H1 (cell line): Measurements from ENCODE around the gene TMPRSS12. TPM values are rescaled to one million over a fixed set of nuclear protein-coding genes. Genes with fewer than 3 reads are reported as not detected.

Experiments used
- CTCF ChIA-PET: fragments of 300-600 bp; sonication (Branson Sonifier 250); formaldehyde crosslinking; loops from one replicate; lab custom pipeline; 2021; ENCODE audit not compliant: partially characterized antibody; lab: Charles Lee
- POLR2A ChIA-PET: fragments of 300-600 bp; sonication (Branson Sonifier 250); formaldehyde crosslinking; loops from one replicate; lab custom pipeline; 2021; ENCODE audit warnings: inconsistent platforms; ENCODE audit not compliant: partially characterized antibody; lab: Charles Lee
- DNase-seq, 2 experiments: peaks; one replicate each; pipeline versions ENCODE4 v3.0.0 to v3.0.0-alpha.2; 2010 to 2022; ENCODE audit warnings: low spot score in 2 of 2, low read depth in 1 of 2, mixed read lengths in 1 of 2
- FAIRE-seq: peaks from 2 replicates; lab custom pipeline; 2011; peaks lifted over from hg19 to GRCh38; lab: Jason Lieb, UNC
- H2AFZ ChIP-seq: 2 replicates; pipeline ENCODE4 v1.8.1; 2012; ENCODE audit warnings: low read length, inconsistent platforms
- H2AK5ac ChIP-seq: 2 replicates; pipeline ENCODE4 v1.6.1; 2013; ENCODE audit warnings: low read depth, low read length
- H2BK120ac ChIP-seq: replicated peaks from 2 replicates; pipeline ENCODE3; 2013; ENCODE audit warnings: low read depth, low read length, inconsistent platforms
- H2BK12ac ChIP-seq: 2 replicates; pipeline ENCODE4 v1.6.1; 2013; ENCODE audit warnings: low read depth, low read length
- H2BK15ac ChIP-seq: 2 replicates; pipeline ENCODE4 v1.6.1; 2013; ENCODE audit warnings: low read length
- H2BK20ac ChIP-seq: 2 replicates; pipeline ENCODE4 v1.6.1; 2013; ENCODE audit warnings: low read length
- H2BK5ac ChIP-seq: 2 replicates; pipeline ENCODE4 v1.6.1; 2013; ENCODE audit warnings: low read depth, low read length
- H3K14ac ChIP-seq: 2 replicates; pipeline ENCODE4 v1.6.1; 2013; ENCODE audit warnings: inconsistent platforms; ENCODE audit not compliant: insufficient read length
- H3K18ac ChIP-seq: 2 replicates; pipeline ENCODE4 v1.6.1; 2013; ENCODE audit warnings: low read length; ENCODE audit errors: extremely low read depth
- H3K23ac ChIP-seq: 2 replicates; pipeline ENCODE4 v1.6.1; 2013; ENCODE audit warnings: inconsistent platforms; ENCODE audit not compliant: insufficient read length
- H3K23me2 ChIP-seq: 2 replicates; pipeline ENCODE4 v1.6.1; 2013; ENCODE audit warnings: low read depth, low read length
- H3K27ac ChIP-seq: 2 replicates; pipeline ENCODE4 v1.6.1; 2011; ENCODE audit warnings: low read depth, low read length, inconsistent platforms
- H3K27me3 ChIP-seq, 4 experiments: replicated peaks in 1 of 4; 1 replicate in 1 of 4; 2 replicates in 3 of 4; pipeline versions ENCODE4 v1.6.1 to v1.8.1; 2011 to 2013; ENCODE audit warnings: low read length in 3 of 4, mild to moderate bottlenecking in 3 of 4, inconsistent platforms in 2 of 4, mixed read lengths in 2 of 4, moderate library complexity in 1 of 4; ENCODE audit not compliant: control insufficient read depth in 3 of 4, insufficient read depth in 3 of 4; ENCODE audit errors: extremely low read depth in 1 of 4
- H3K36me3 ChIP-seq, 4 experiments: 2 replicates each; pipeline versions ENCODE4 v1.6.1 to v1.8.1; 2011 to 2013; ENCODE audit warnings: mild to moderate bottlenecking in 4 of 4, low read length in 3 of 4, moderate library complexity in 2 of 4, control low read depth in 1 of 4, inconsistent platforms in 1 of 4; ENCODE audit not compliant: insufficient read depth in 4 of 4, control insufficient read depth in 2 of 4
- H3K4ac ChIP-seq: replicated peaks from 2 replicates; pipeline ENCODE3; 2013; ENCODE audit warnings: low read length, low read depth, mixed read lengths, inconsistent platforms; ENCODE audit not compliant: insufficient read length
- H3K4me1 ChIP-seq, 4 experiments: replicated peaks in 1 of 4; 1 replicate in 1 of 4; 2 replicates in 3 of 4; pipeline versions ENCODE4 v1.6.1 to v1.8.1; 2011 to 2013; ENCODE audit warnings: low read length in 3 of 4, inconsistent platforms in 2 of 4, mixed read lengths in 1 of 4; ENCODE audit not compliant: insufficient read depth in 4 of 4, control insufficient read depth in 3 of 4
- H3K4me2 ChIP-seq, 2 experiments: 2 replicates each; pipeline versions ENCODE4 v1.6.1 to v1.8.1; 2011 to 2013; ENCODE audit warnings: low read depth in 2 of 2, low read length in 2 of 2, control low read depth in 1 of 2, inconsistent platforms in 1 of 2, mild to moderate bottlenecking in 1 of 2; ENCODE audit not compliant: insufficient read depth in 1 of 2
- H3K4me3 ChIP-seq, 4 experiments: fragments of 200-600, 300-600 bp in 1 of 4; sonication (generic), shearing (Covaris generic), sonication (Bioruptor Twin) in 1 of 4; 2 replicates each; pipeline versions ENCODE4 v1.5.1 to v1.8.1; 2011 to 2016; ENCODE audit warnings: low read length in 4 of 4, low read depth in 3 of 4, control low read depth in 2 of 4, inconsistent platforms in 2 of 4, mild to moderate bottlenecking in 2 of 4, mixed read lengths in 1 of 4, moderate library complexity in 1 of 4; ENCODE audit not compliant: insufficient read depth in 2 of 4; ENCODE audit errors: extremely low read depth in 1 of 4
- H3K56ac ChIP-seq: replicated peaks from 2 replicates; pipeline ENCODE3; 2013; ENCODE audit warnings: low read depth, mild to moderate bottlenecking, mixed read lengths, low read length, inconsistent platforms; ENCODE audit not compliant: insufficient read length
- H3K79me1 ChIP-seq: 2 replicates; pipeline ENCODE4 v1.6.1; 2013; ENCODE audit warnings: low read depth, low read length, control low read depth
- H3K79me2 ChIP-seq, 2 experiments: 2 replicates each; pipeline versions ENCODE4 v1.6.1 to v1.8.1; 2012 to 2013; ENCODE audit warnings: low read length in 2 of 2, mild to moderate bottlenecking in 2 of 2, inconsistent platforms in 1 of 2; ENCODE audit not compliant: insufficient read depth in 2 of 2, control insufficient read depth in 1 of 2
- H3K9ac ChIP-seq, 4 experiments: replicated peaks in 1 of 4; 1 replicate in 1 of 4; 2 replicates in 3 of 4; pipeline versions ENCODE4 v1.6.1 to v1.8.1; 2011 to 2013; ENCODE audit warnings: low read depth in 3 of 4, low read length in 3 of 4, control low read depth in 2 of 4, mild to moderate bottlenecking in 2 of 4, moderate library complexity in 2 of 4, inconsistent platforms in 1 of 4; ENCODE audit errors: extremely low read depth in 1 of 4
- H3K9me3 ChIP-seq, 2 experiments: 2 replicates each; pipeline versions ENCODE4 v1.6.1 to v1.8.1; 2012 to 2013; ENCODE audit warnings: mild to moderate bottlenecking in 2 of 2, moderate library complexity in 2 of 2, control low read depth in 1 of 2, inconsistent platforms in 1 of 2, low read depth in 1 of 2, low read length in 1 of 2, mixed read lengths in 1 of 2; ENCODE audit not compliant: insufficient read depth in 2 of 2
- H4K20me1 ChIP-seq, 2 experiments: replicated peaks in 1 of 2; 2 replicates each; pipeline versions ENCODE3 to v1.8.1; 2011 to 2013; ENCODE audit warnings: inconsistent platforms in 2 of 2, low read length in 2 of 2, mild to moderate bottlenecking in 1 of 2; ENCODE audit not compliant: insufficient read depth in 2 of 2, control insufficient read depth in 1 of 2
- H4K5ac ChIP-seq: 2 replicates; pipeline ENCODE4 v1.6.1; 2013; ENCODE audit warnings: low read length, low read depth, mixed read lengths, inconsistent platforms; ENCODE audit not compliant: insufficient read length
- H4K8ac ChIP-seq: 2 replicates; pipeline ENCODE4 v1.8.0; 2013; ENCODE audit warnings: mild to moderate bottlenecking, moderate library complexity, low read length, inconsistent platforms; ENCODE audit not compliant: insufficient read depth; ENCODE audit errors: extremely low read depth
- H4K91ac ChIP-seq: replicated peaks from 2 replicates; pipeline ENCODE3; 2013; ENCODE audit warnings: low read length, mixed read lengths, inconsistent platforms; ENCODE audit not compliant: insufficient read length
- CBX8 ChIP-seq: fragments of 300-800, 300-1000 bp; sonication (generic); IDR thresholded peaks from 2 replicates; pipeline ENCODE4 v1.7.1; 2016; ENCODE audit warnings: low read depth, low read length, borderline replicate concordance
- MAX ChIP-seq: IDR thresholded peaks from 2 replicates; pipeline ENCODE4 v1.6.1; 2012; ENCODE audit warnings: inconsistent platforms
- TAF1 ChIP-seq: IDR thresholded peaks from 2 replicates; pipeline ENCODE4 v1.6.1; 2011; ENCODE audit warnings: mild to moderate bottlenecking, low read depth, low read length
- WGBS, 2 experiments: shearing (Covaris generic) in 1 of 2; methylation state at CpG; one replicate each; pipeline versions ENCODE4 v1.1.6 to v1.1.7; 2013 to 2015; ENCODE audit warnings: low lambda C conversion rate in 2 of 2, mixed read lengths in 2 of 2, inconsistent platforms in 1 of 2, low coverage in 1 of 2, missing lambda C conversion rate in 1 of 2; ENCODE audit not compliant: insufficient replicate concordance in 2 of 2, insufficient coverage in 1 of 2, insufficient read length in 1 of 2; ENCODE audit errors: extremely low coverage in 1 of 2, missing lambda C conversion rate in 1 of 2; 5-methylcytosine and 5-hydroxymethylcytosine counted together
- polyA plus RNA-seq, 7 experiments: library from polyadenylated mRNA; depleted of rRNA in 3 of 7; stranded (reverse) in 5 of 7; unstranded in 2 of 7; fragments of >200 nt in 5 of 7; fragments of 200-250 nt in 2 of 7; gene quantifications; 1 replicate in 5 of 7; 2 replicates in 1 of 7; 4 replicates in 1 of 7; pipeline versions ENCODE4 v1.2.1 to v1.2.3, GENCODE V29; 2011 to 2013; ENCODE audit warnings: missing spikeins in 2 of 7, mixed read lengths in 2 of 7
- total RNA-seq: library from RNA; stranded (reverse); fragmentation: NEBNext Ultra II Directional; extraction: Animal tissue kit (Norgen Biotek cat#: 25700); gene quantifications from 2 replicates; pipeline ENCODE4 v1.2.1, GENCODE V29; 2021

TMPRSS12 gene
- total and polyA plus RNA-seq, 2 of the 8 experiments (the other 6 are each of a cell fraction or from before 2014, with no cell fraction given): not detected

DNA sequence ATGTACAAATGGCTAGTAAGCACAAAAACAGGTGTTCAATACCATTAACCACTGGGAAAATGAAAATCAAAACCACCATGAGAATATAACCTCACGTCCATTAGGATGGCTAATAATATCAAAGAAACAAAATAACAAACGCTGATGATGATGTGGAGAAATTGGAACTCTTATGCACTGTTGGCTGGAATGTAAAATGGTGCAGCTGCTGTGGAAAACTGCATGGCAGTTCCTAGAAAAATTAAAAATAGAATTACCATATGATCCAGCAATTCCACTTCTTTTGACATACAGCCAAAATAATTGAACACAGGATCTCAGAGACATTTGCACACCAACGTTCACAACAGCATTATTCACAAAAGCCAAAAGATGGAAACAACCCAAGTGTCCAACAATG is 51.5 kb downstream of the TMPRSS12 start:
- H3K18ac ChIP-seq: no peak overlapping the region
- H4K91ac ChIP-seq: no peak overlapping the region
- H2BK15ac ChIP-seq: no peak overlapping the region
- no peaks in the 10 kb centered on the region for H4K20me1 ChIP-seq
- no peak overlapping the region for H2BK20ac ChIP-seq
- ChIA-PET POLR2A (no interaction called here), CTCF (no interaction called here)
- FAIRE-seq (no peak), DNase-seq (no peak)
- no peak overlapping the region for H2BK12ac ChIP-seq
- H3K23me2 ChIP-seq: no peaks in the 10 kb centered on the region
- no peak overlapping the region for H3K14ac ChIP-seq
- no peak overlapping the region for H3K27ac ChIP-seq
- WGBS, 2 experiments: 83% methylated on average over 3 of the region's 3 CpGs; no CpG with 5 or more reads in 1 of the 2 experiments
- H4K8ac ChIP-seq: no peak overlapping the region
- no peak overlapping the region for H2BK5ac ChIP-seq
- H3K4me1 ChIP-seq: no peaks in the 10 kb centered on the region
- no peak overlapping the region for H4K5ac ChIP-seq
- H3K23ac ChIP-seq: no peak overlapping the region
- no peaks in the 10 kb centered on the region for H3K9me3 ChIP-seq
- H3K36me3 ChIP-seq: no peaks in the 10 kb centered on the region
- no peak overlapping the region for H3K4me3 ChIP-seq
- H3K79me2 ChIP-seq: no peaks in the 10 kb centered on the region
- H2AK5ac ChIP-seq: no peak overlapping the region
- H2AFZ ChIP-seq: no peak overlapping the region
- no peak overlapping the region for H3K56ac ChIP-seq
- H3K4ac ChIP-seq: no peak overlapping the region
- H3K4me2 ChIP-seq: no peak overlapping the region
- TF ChIP-seq TAF1 (no peak), MAX (no peak), CBX8 (no peak)
- H2BK120ac ChIP-seq: no peak overlapping the region
- H3K9ac ChIP-seq: no peak overlapping the region
- no peaks in the 10 kb centered on the region for H3K27me3 ChIP-seq
- H3K79me1 ChIP-seq: no peaks in the 10 kb centered on the region
